Measurements from ENCODE around the gene SLC7A5.

- TF ChIP-seq POLR2A (IDR thresholded peaks at IDR 0.05; ENCODE audit: low read depth, low read length), result no peak
- no peak for TF ChIP-seq POLR2AphosphoS5 (IDR thresholded peaks at IDR 0.05; ENCODE audit: low read depth, low read length)
- no peak for TF ChIP-seq TAF1 (IDR thresholded peaks at IDR 0.05; ENCODE audit: borderline replicate concordance, low read depth, low read length)
These were observed 26.4 kb upstream of the SLC7A5 start for GRCh38 chr16:87895641-87896141.

Data from GM12892 (cell line).